Measurements from ENCODE around the gene TRMT1L.
A peak's percentile ranks its signal among the peaks of the same experiment; 100 is the strongest.
"Not testable (repeated sequence)": the region's sequence is repeated elsewhere in the genome, so short reads cannot be mapped to it uniquely, and the experiment has no call there.

Gene TRMT1L, protein sequence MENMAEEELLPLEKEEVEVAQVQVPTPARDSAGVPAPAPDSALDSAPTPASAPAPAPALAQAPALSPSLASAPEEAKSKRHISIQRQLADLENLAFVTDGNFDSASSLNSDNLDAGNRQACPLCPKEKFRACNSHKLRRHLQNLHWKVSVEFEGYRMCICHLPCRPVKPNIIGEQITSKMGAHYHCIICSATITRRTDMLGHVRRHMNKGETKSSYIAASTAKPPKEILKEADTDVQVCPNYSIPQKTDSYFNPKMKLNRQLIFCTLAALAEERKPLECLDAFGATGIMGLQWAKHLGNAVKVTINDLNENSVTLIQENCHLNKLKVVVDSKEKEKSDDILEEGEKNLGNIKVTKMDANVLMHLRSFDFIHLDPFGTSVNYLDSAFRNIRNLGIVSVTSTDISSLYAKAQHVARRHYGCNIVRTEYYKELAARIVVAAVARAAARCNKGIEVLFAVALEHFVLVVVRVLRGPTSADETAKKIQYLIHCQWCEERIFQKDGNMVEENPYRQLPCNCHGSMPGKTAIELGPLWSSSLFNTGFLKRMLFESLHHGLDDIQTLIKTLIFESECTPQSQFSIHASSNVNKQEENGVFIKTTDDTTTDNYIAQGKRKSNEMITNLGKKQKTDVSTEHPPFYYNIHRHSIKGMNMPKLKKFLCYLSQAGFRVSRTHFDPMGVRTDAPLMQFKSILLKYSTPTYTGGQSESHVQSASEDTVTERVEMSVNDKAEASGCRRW

DNA sequence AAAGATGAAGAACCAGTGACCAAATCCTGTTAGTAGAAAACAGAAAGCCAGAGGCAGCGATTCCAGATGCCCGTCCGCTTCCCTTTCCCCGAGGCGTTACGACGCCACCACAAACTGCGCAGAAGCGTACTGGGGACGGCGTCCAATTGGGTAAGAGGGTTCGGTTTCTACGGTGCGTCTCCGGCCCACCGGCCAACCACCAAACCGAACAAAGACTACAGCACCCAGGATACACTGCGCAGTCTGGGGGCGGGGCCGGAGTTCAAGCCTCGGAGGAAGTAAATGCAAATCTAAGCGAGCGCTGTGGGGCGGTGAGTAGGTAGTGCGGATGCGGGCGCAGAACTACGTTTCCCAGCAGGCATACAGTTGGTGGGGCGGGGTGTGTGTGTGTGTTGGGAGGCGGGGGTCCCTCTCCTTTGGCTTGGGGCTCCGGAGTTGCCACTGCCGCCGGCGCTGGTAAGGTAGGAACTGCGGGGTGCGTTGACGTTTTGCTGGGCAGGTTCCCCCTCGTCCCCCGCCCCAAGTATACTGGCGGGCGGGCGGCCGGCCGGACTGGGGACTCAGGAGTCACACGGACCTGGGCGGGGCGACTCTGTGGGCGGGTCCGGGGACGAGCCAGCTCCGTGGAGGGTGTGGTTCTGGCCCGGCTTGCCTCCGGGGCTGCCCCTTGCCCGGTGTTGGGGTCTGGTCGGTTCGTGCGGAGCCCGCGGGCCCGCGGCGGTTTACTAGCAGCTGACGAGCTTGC, at the start of gene TRMT1L, which contains the start of gene SWT1:
TRMT1L (minus strand) TSS at position 100 of the 745 bp plus-strand sequence. CDS start 241 bp downstream, outside the sequence.
SWT1 (plus strand) TSS at position 314 of the 745 bp plus-strand sequence. CDS start 3,675 bp downstream, outside the sequence.
- peak; percentile 99 for DNase-seq

DNA sequence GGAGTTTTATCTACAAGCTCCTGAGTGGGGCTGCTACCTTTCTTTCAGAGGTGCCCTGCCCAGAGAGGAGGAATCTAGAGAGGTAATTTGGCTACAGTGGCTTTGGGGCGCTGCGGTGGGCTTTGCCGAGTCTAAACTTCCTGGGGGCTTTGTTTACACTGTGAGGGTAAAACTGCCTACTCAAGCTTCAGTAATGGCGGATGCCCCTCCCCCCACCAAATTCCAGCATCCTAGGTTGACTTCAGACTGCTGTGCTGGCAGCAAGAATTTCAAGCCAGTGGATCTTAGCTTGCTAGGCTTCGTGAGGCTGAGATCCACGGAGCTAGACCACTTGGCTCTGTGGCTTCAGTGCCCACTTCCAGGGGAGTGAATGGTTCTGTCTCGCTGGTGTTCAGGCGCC, 44.1 kb upstream of the TRMT1L start:
- no peak for DNase-seq

GRCh38 chr1:185198712-185199111, 42.0 kb upstream of the TRMT1L start:
- not testable (repeated sequence) for DNase-seq

- no peak for DNase-seq
Observed at GRCh38 chr1:185193756-185194155, 37.0 kb upstream of the TRMT1L start.

DNA sequence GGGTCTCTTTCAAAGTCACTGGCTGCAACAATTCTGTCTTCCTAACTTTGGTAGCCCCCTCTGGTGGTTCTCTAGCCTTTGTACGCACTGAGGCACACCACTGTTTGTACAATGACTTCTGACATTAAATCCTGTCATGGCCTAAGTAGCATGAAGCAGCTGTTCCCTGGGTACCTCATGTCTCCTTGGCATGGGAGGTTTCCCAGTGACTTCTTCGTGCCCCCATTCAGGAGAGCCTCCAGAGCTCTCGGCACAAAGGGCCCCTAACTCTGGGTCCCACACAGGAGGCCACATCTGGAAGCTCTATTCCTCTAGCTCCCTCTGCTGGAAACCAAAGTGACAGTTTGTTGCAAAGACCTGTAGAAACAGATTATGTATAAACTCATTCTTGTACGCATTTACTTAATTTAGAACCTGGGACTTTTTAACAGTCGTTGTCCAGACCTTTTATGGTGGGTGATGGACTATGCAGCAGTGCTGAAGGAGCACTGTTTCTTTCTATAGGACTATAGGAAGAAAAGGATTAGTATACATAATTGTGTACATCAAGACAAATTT, 13.6 kb upstream of the TRMT1L start:
- peak; percentile 51 for DNase-seq

DNA sequence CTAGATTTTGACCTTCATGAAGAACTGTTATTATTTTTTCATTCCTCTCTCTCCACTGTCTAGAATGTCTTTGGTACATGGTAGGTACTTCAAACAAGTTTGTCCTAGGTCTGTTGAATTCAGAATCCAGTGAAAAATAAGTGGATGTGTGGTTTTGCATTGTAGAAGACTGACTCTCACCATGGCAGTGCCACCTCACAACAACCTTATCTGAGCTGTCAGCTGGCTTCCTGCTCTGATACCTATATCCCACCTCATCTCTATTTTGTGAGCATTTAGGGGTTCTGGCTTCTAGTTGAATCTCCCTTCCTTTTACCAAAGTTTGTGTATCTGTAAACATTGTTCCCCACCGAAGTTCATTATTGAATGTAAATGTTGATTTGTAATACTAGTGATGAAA, 9.4 kb upstream of the TRMT1L start:
- DNase-seq = no peak

- DNase-seq = no peak
Observed at GRCh38 chr1:185162491-185162890, 5.7 kb upstream of the TRMT1L start.

- no peak for DNase-seq
Observed at GRCh38 chr1:185159966-185160365, 3.2 kb upstream of the TRMT1L start.

GRCh38 chr1:185158800-185159199, 2.0 kb upstream of the TRMT1L start:
- DNase-seq = peak; percentile 68

DNA sequence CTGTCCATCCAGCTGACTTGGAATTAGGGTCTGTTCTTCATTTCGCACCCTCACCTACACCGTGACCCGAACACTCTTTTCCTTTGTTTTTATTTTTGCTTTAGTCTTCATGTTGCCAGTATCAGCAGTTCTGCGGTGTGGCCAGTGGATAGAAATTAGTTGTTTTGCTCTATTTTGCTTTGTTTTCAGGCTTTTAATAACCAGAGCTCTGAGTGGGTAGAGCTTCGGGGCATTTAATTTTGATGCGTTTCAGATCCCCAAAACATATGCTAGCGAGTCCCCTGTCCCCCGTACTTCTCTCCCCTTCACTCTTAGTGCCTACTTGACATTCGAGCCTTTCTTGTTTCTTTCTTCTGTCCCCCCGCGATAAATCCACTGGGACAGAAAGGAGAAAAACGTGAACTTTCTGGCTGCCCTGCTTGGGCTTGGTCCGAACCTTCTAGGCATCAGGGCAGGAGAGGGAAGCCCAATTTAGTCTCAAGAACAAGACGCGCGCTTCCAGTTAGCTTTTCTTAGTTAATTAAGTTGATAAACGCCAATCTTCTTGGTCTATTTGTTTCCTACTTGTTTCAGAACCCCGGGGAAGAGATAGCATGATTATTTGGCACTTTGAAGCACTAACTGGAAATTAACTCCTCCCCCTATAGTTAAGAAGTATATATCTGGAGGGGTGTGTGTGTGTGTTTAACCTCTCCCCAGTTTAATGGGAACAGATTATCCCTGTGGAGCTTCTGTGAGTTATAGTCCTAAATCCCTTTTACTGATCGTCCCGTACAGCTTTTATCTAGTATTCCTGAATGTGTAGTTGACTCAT, 1.1 kb upstream of the TRMT1L start:
- peak; percentile 32 for DNase-seq

DNA sequence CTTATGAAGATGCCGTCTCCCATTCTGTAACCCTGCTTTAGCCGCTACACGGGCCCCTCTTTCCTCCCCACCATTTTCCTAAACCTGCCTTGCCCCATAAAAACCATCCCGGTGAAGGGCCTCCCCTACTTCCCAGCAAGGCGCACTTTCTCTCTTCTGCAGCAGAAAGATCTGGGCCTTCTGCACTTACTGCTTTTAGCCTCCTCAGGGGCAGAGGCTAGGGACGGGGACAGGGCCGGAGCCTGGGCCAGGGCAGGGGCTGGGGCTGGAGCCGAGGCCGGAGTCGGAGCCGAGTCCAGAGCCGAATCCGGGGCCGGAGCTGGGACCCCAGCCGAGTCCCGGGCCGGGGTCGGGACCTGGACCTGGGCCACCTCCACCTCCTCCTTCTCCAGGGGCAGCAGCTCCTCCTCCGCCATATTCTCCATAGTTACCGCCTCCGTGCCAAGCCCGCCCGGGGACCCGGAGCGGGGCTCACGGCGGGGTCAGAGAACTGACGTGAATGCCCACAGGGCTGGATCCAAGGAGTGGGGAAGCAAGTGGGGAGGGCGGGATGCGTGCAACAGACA, 382 bp downstream of the TRMT1L start:
- no peak for DNase-seq

GRCh38 chr1:185155600-185156287, 1.0 kb downstream of the TRMT1L start:
- DNase-seq = peak; percentile 28

DNA sequence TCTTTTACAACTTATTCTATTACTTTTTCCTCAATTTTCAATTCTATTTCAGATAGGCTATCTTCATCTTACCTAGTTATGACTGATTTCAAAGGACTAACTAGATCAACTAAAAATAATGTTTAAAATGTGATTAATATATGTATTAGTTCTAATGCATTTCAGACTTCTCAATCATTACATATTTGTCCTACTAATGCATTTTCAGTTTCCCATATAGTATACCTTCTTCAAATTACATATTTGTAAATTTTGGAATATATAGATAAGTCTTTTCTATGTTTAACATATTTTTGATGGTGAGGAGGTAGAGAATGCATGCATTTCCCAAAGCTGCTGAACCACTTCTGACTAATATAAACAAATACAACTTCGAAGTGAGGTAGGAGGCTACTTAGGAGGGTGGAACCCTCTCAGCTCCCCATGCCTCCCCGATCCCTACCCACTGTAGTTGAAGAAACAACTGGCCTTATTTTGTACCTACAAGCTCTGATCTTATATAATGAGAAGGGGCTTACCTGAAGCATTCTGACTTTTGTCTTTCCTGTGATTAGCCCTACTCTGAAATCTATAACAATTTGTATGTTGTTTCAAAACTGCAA, 1.7 kb downstream of the TRMT1L start:
- peak; percentile 9 for DNase-seq

DNA sequence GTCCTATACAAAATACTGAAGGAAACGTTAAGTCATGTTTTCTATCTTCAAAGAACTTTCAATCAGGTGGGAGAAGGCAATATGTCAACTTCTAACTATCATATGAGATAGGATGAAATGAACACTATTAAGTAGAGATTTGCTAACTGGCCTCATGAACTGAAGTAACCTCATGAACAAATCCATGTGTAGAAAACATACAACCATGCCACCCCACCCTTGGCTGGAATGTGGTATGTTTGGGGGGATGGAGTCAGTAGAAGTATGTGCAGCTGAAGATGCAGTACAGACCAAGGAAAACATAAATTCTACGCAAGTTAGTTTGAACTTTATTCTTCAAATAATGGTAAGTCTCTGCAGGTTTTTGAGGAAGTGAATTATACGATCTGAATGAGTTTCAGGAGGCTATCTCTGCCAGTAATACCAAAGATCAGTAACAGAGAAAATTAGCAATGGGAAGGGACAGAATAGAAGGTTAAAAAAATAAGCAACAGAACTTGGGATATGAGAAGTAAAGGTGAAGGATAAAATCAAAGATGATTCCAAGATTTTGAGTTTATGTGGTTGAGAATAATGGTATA, 4.5 kb downstream of the TRMT1L start:
- no peak for DNase-seq

GRCh38 chr1:185151215-185151614, 5.5 kb downstream of the TRMT1L start:
- no peak for DNase-seq

DNA sequence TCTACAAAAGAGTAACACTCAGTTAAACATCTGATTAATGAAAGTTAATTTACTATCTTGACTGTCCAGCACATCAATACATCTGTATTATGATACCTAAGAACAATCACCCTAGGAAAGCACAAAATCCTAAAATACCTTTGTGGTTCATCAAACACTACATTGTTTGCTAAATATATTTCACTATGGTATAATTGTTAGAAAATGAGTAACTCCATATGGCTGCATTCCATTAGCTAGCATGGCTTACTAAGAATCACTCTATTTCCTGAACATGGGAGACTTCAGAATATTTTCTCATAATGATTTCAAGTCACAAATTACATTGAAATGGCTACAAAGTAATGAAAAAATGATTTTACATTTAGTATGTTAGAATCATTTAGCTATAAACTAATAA, 12.5 kb downstream of the TRMT1L start:
- DNase-seq = no peak

- DNase-seq = no peak
Observed at GRCh38 chr1:185139246-185139645, 17.5 kb downstream of the TRMT1L start.

DNA sequence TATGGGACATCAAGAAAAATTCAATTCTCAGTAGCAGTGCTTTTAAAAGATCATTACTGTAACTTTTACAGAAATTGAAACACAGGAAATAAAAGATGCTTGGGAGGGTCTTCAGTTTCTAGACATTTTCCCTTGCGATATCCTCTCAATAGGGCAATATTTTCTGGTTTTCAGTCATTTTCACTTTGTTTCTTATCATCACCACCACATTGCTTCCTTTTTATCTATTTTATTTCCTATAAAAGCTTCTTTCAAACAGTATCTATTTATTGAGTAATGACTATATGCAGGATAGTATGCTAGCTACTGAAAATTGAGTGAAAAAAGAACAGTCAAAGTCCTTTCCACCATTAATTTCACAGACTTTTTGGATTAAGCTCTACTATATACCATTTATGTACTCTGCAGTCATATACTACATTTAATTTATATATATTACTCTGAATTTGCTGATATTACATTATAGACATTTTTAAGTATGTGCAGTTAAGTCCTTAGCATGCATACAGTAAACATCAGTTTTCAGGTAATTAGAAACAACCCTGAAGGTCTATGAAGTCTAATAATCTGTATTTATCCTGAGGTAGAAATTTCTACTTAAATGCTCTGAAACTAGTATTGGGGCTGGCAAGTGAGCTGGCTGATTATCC, 18.7 kb downstream of the TRMT1L start:
- DNase-seq = no peak

DNA sequence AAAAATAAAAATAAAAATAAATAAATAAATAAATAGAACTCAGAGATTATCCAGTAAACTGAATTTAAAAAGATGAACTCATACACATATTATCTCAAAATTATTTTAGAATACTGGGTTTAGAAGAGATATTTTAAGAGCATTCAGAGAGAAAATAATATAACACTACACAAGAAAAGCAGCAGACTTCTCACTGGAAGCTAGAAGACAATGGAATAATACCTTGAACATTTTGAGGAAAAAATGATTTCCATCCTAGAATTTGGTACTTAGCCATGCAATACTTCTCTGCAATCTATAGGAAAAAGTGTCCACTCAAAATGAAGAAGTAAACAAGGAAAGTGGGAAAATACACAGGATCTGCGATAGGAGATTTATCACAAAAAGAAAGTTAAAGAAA, 24.2 kb downstream of the TRMT1L start:
- no peak for DNase-seq

GRCh38 chr1:185129708-185130107, 27.0 kb downstream of the TRMT1L start:
- DNase-seq = no peak

Measured in NCI-H510A treated with DMSO at 0.1 percent for 48 hours (cell line).